ENCODE results near the gene MRPL45. TPM values are rescaled to one million over a fixed set of nuclear protein-coding genes. Genes with fewer than 3 reads are reported as not detected.

Gene MRPL45
- total and polyA plus RNA-seq, 4 donors = 14.4 to 38.9 (median 27.2) TPM

GRCh38 chr17:38358586-38359513 lies 61.9 kb downstream of the MRPL45 start:
- H3K4me1 ChIP-seq (ENCODE audit: control insufficient read depth in 1 of 2, insufficient read depth in 2 of 2, low read length in 2 of 2) = peaks cover 5 to 12% of the 10 kb centered on the region in 2 donors
- no peaks in the 10 kb centered on the region for H3K27me3 ChIP-seq (ENCODE audit: control insufficient read depth in 1 of 2, insufficient read depth in 2 of 2, low read length in 1 of 2)
- H3K27ac ChIP-seq (ENCODE audit: low read depth in 1 of 2, low read length in 2 of 2) = peak overlapping the region in 1 of 2 donors; percentile 68
- WGBS, 2 donors = 19 to 20% methylated on average over 9 of the region's 9 CpGs
- ATAC-seq (ENCODE audit: low FRiP score) (no peak), DNase-seq (no peak)
- intact Hi-C loops (cut with DNase I) = no loop called here
- no peak overlapping the region for H3K4me3 ChIP-seq (ENCODE audit: low read length in 2 of 2)
- H3K36me3 ChIP-seq (ENCODE audit: control insufficient read depth in 1 of 2, insufficient read depth in 2 of 2, low read length in 1 of 2) = no peaks in the 10 kb centered on the region
- H3K9me3 ChIP-seq (ENCODE audit: control insufficient read depth, low read length) = no peaks in the 10 kb centered on the region

GRCh38 chr17:38361694-38362465 lies 64.9 kb downstream of the MRPL45 start:
- H3K36me3 ChIP-seq (ENCODE audit: control insufficient read depth in 1 of 2, insufficient read depth in 2 of 2, low read length in 1 of 2) = peaks cover 2 to 4% of the 10 kb centered on the region in 2 donors
- no peaks in the 10 kb centered on the region for H3K9me3 ChIP-seq (ENCODE audit: control insufficient read depth, low read length)
- no peaks in the 10 kb centered on the region for H3K27me3 ChIP-seq (ENCODE audit: control insufficient read depth in 1 of 2, insufficient read depth in 2 of 2, low read length in 1 of 2)
- DNase-seq (no peak), ATAC-seq (ENCODE audit: low FRiP score) (no peak)
- intact Hi-C loops (cut with DNase I) = no loop called here
- H3K27ac ChIP-seq (ENCODE audit: low read depth in 1 of 2, low read length in 2 of 2) = no peak overlapping the region
- no peak overlapping the region for H3K4me3 ChIP-seq (ENCODE audit: low read length in 2 of 2)
- WGBS, 2 donors = 54 to 71% methylated on average over 5 of the region's 5 CpGs
- peaks cover 3 to 12% of the 10 kb centered on the region in 2 donors for H3K4me1 ChIP-seq (ENCODE audit: control insufficient read depth in 1 of 2, insufficient read depth in 2 of 2, low read length in 2 of 2)

- peaks cover 2 to 6% of the 10 kb centered on the region in 2 donors for H3K36me3 ChIP-seq (ENCODE audit: control insufficient read depth in 1 of 2, insufficient read depth in 2 of 2, low read length in 1 of 2)
- 93 to 95% methylated on average over 5 of the region's 5 CpGs for WGBS, 2 donors
- no peak overlapping the region for H3K4me3 ChIP-seq (ENCODE audit: low read length in 2 of 2)
- DNase-seq (no peak), ATAC-seq (ENCODE audit: low FRiP score) (no peak)
- intact Hi-C loops (cut with DNase I) = no loop called here
- H3K27me3 ChIP-seq (ENCODE audit: control insufficient read depth in 1 of 2, insufficient read depth in 2 of 2, low read length in 1 of 2) = no peaks in the 10 kb centered on the region
- H3K4me1 ChIP-seq (ENCODE audit: control insufficient read depth in 1 of 2, insufficient read depth in 2 of 2, low read length in 2 of 2) = peaks cover 2 to 12% of the 10 kb centered on the region in 2 donors
- no peak overlapping the region for H3K27ac ChIP-seq (ENCODE audit: low read depth in 1 of 2, low read length in 2 of 2)
- no peaks in the 10 kb centered on the region for H3K9me3 ChIP-seq (ENCODE audit: control insufficient read depth, low read length)
Measured at GRCh38 chr17:38363016-38363415, 66.0 kb downstream of the MRPL45 start.

- Histone ChIP-seq H3K36me3 (ENCODE audit: control insufficient read depth in 1 of 2, insufficient read depth in 2 of 2, low read length in 1 of 2) (peaks cover 10% of the 10 kb centered on the region in 2 donors), H3K9me3 (ENCODE audit: control insufficient read depth, low read length) (no peaks in the 10 kb centered on the region), H3K27ac (ENCODE audit: low read depth in 1 of 2, low read length in 2 of 2) (no peak overlapping the region), H3K4me1 (ENCODE audit: control insufficient read depth in 1 of 2, insufficient read depth in 2 of 2, low read length in 2 of 2) (peaks cover 0 to 3% of the 10 kb centered on the region in 2 donors), H3K27me3 (ENCODE audit: control insufficient read depth in 1 of 2, insufficient read depth in 2 of 2, low read length in 1 of 2) (no peaks in the 10 kb centered on the region), H3K4me3 (ENCODE audit: low read length in 2 of 2) (no peak overlapping the region)
- ATAC-seq (ENCODE audit: low FRiP score) = no peak
- DNase-seq = no peak
- intact Hi-C loops (cut with DNase I) = no loop called here
- WGBS, 2 donors = 90 to 91% methylated on average over 8 of the region's 8 CpGs
Measured at GRCh38 chr17:38364741-38365140, 67.8 kb downstream of the MRPL45 start.

- no peaks in the 10 kb centered on the region for H3K27me3 ChIP-seq (ENCODE audit: control insufficient read depth in 1 of 2, insufficient read depth in 2 of 2, low read length in 1 of 2)
- no peak for DNase-seq
- no peaks in the 10 kb centered on the region for H3K9me3 ChIP-seq (ENCODE audit: control insufficient read depth, low read length)
- ATAC-seq (ENCODE audit: low FRiP score) = no peak
- intact Hi-C loops (cut with DNase I) = loop anchor here in 1 of 2 donors (1.0 kb wide), 1 partner anchor 37 kb away; no protein-coding TSS in a partner anchor
- no peaks in the 10 kb centered on the region for H3K4me1 ChIP-seq (ENCODE audit: control insufficient read depth in 1 of 2, insufficient read depth in 2 of 2, low read length in 2 of 2)
- H3K27ac ChIP-seq (ENCODE audit: low read depth in 1 of 2, low read length in 2 of 2) = no peak overlapping the region
- H3K36me3 ChIP-seq (ENCODE audit: control insufficient read depth in 1 of 2, insufficient read depth in 2 of 2, low read length in 1 of 2) = peaks cover 10% of the 10 kb centered on the region in 2 donors
- H3K4me3 ChIP-seq (ENCODE audit: low read length in 2 of 2) = no peak overlapping the region
- WGBS, 2 donors = 89 to 91% methylated on average over 8 of the region's 8 CpGs
Measured at GRCh38 chr17:38369124-38369886, 72.3 kb downstream of the MRPL45 start.

Other genes starting within 250 kb of the MRPL45 start
- gene TBC1D3C, start 228.5 kb upstream of the MRPL45 start, total RNA-seq = not detected
- under 1 TPM in 1 of 2 donors, not detected in 1; 0.13 TPM for gene TBC1D3C, start 228.5 kb upstream of the MRPL45 start, polyA plus RNA-seq
- not detected for gene TBC1D3E, start 169.2 kb upstream of the MRPL45 start, total RNA-seq
- gene TBC1D3E, start 169.2 kb upstream of the MRPL45 start, polyA plus RNA-seq = not detected
- gene TBC1D3, start 104.6 kb upstream of the MRPL45 start, total RNA-seq = not detected
- gene TBC1D3, start 104.6 kb upstream of the MRPL45 start, polyA plus RNA-seq = not detected
- gene GPR179, start 46.8 kb downstream of the MRPL45 start, total RNA-seq = not detected
- gene GPR179, start 46.8 kb downstream of the MRPL45 start, polyA plus RNA-seq = under 1 TPM in 1 of 2 donors, not detected in 1; under 0.01 TPM
- gene SOCS7, start 54.7 kb downstream of the MRPL45 start, total RNA-seq = 10 to 100 TPM; 16.7 to 17.2 TPM
- gene SOCS7, start 54.7 kb downstream of the MRPL45 start, polyA plus RNA-seq = 1 to 10 TPM; 2.9 to 5.3 TPM
- 100 to 1,000 TPM; 110 to 126 TPM for gene ARHGAP23, start 131.3 kb downstream of the MRPL45 start, total RNA-seq
- gene ARHGAP23, start 131.3 kb downstream of the MRPL45 start, polyA plus RNA-seq = 10 to 100 TPM in 1 of 2 donors, 1 to 10 TPM in 1; 6.9 to 31.6 TPM